K562 (cell line): ENCODE data around the gene EDA. TPM values are rescaled to one million over a fixed set of nuclear protein-coding genes. Genes with fewer than 3 reads are reported as not detected.

ENCODE experiments used
- ATAC-seq: fragments of 200-7000 bp; cut with Tn5 transposase; 3 replicates; pipeline ENCODE4 v1.9.1; 2020; ENCODE audit warnings: moderate library complexity
- BruUV-seq: library from RNA; stranded (reverse); fragments of 400-500 nt; replicated peaks from 2 replicates; lab custom pipeline; 2021; lab: Mats Ljungman, UMichigan
- CTCF ChIA-PET: fragments of 300-600 bp; formaldehyde crosslinking; extraction: SDS; loops from one replicate; lab custom pipeline; 2021; ENCODE audit warnings: low intra/inter-chr PET ratio; lab: Yijun Ruan, JAX
- POLR2A ChIA-PET: fragments of 300-600, 350-650 bp; sonication (Branson Sonifier 250); formaldehyde crosslinking; extraction: SDS; loops from one replicate; lab custom pipeline; 2021; ENCODE audit warnings: antibody characterized with exemption, inconsistent platforms; lab: Yijun Ruan, JAX
- DNase-seq, 4 experiments: peaks; one replicate each; pipeline versions ENCODE4 v3.0.0 to v3.0.0-alpha.2; 2011 to 2018; ENCODE audit warnings: low spot score in 3 of 4, mixed read lengths in 3 of 4; ENCODE audit errors: extremely low read depth in 1 of 4
- FAIRE-seq: peaks from 2 replicates; lab custom pipeline; 2011; peaks lifted over from hg19 to GRCh38; lab: Jason Lieb, UNC
- H2AFZ ChIP-seq: 2 replicates; pipeline ENCODE4 v1.6.0; 2011; ENCODE audit warnings: low read depth, low read length, control low read depth, inconsistent platforms
- H3K27ac ChIP-seq: fragments of 200-600 bp; 3 replicates; pipeline ENCODE4 v1.8.0; 2011; ENCODE audit warnings: low read depth, mild to moderate bottlenecking, control low read depth, inconsistent platforms, low read length, moderate library complexity, mixed read lengths; ENCODE audit errors: extremely low read depth
- H3K27me3 ChIP-seq, 2 experiments: fragments of 300-600 bp in 1 of 2; 2 replicates in 1 of 2; 3 replicates in 1 of 2; pipeline versions ENCODE4 v1.6.0 to v1.8.0; 2011; ENCODE audit warnings: inconsistent platforms in 2 of 2, low read length in 2 of 2, mild to moderate bottlenecking in 1 of 2, mixed read lengths in 1 of 2, moderate library complexity in 1 of 2; ENCODE audit not compliant: control insufficient read depth in 2 of 2, insufficient read depth in 2 of 2
- H3K36me3 ChIP-seq: fragments of 300-600 bp; 3 replicates; pipeline ENCODE4 v1.8.0; 2011; ENCODE audit warnings: mild to moderate bottlenecking, low read length, inconsistent platforms; ENCODE audit not compliant: control insufficient read depth, insufficient read depth
- H3K4me1 ChIP-seq, 2 experiments: fragments of 200-600 bp in 1 of 2; replicated peaks in 1 of 2; 2 replicates in 1 of 2; 3 replicates in 1 of 2; pipeline versions ENCODE4 v1.5.1 to v1.8.0; 2011; ENCODE audit warnings: inconsistent platforms in 2 of 2, low read length in 2 of 2, mild to moderate bottlenecking in 1 of 2, mixed read lengths in 1 of 2, moderate library complexity in 1 of 2; ENCODE audit not compliant: control insufficient read depth in 2 of 2, insufficient read depth in 2 of 2
- H3K4me2 ChIP-seq: 2 replicates; pipeline ENCODE4 v1.6.1; 2011; ENCODE audit warnings: low read length, control low read depth, inconsistent platforms, mixed read lengths; ENCODE audit not compliant: insufficient read depth
- H3K4me3 ChIP-seq: fragments of 200-600 bp; sonication (generic), shearing (Covaris generic); 2 replicates; pipeline ENCODE4 v1.5.1; 2016; ENCODE audit warnings: control low read depth, inconsistent platforms
- H3K79me2 ChIP-seq: fragments of 200-600 bp; 3 replicates; pipeline ENCODE4 v1.8.0; 2011; ENCODE audit warnings: low read length, inconsistent platforms; ENCODE audit not compliant: control insufficient read depth, insufficient read depth
- H3K9ac ChIP-seq, 2 experiments: 2 replicates each; pipeline versions ENCODE4 v1.6.0 to v1.6.1; 2011; ENCODE audit warnings: low read depth in 2 of 2, low read length in 2 of 2, control low read depth in 1 of 2, inconsistent platforms in 1 of 2, mild to moderate bottlenecking in 1 of 2, mixed read lengths in 1 of 2; ENCODE audit not compliant: insufficient read depth in 1 of 2
- H3K9me1 ChIP-seq: one replicate; pipeline ENCODE4 v1.6.0; 2011; ENCODE audit warnings: inconsistent platforms, mild to moderate bottlenecking, low read length, moderate library complexity; ENCODE audit not compliant: control insufficient read depth, insufficient read depth
- H3K9me3 ChIP-seq: replicated peaks from 2 replicates; pipeline ENCODE4 v1.5.1; 2011; ENCODE audit warnings: low read depth, low read length, inconsistent platforms; ENCODE audit not compliant: control insufficient read depth, insufficient read depth
- H4K20me1 ChIP-seq: replicated peaks from 2 replicates; pipeline ENCODE4 v1.6.1; 2011; ENCODE audit warnings: low read length, inconsistent platforms, mixed read lengths; ENCODE audit not compliant: control insufficient read depth, insufficient read depth
- CBFA2T2 ChIP-seq: fragments of 450-650 bp; conservative IDR thresholded peaks from 2 replicates; pipeline ENCODE4 v1.6.1; 2017; ENCODE audit warnings: mild to moderate bottlenecking
- FIP1L1 ChIP-seq: fragments of 200-400 bp; formaldehyde crosslinking; IDR thresholded peaks from 2 replicates; pipeline ENCODE4 v1.6.1; 2018; ENCODE audit warnings: mild to moderate bottlenecking, low read depth, low read length; ENCODE audit not compliant: poor library complexity, severe bottlenecking
- HNRNPUL1 ChIP-seq: fragments of 200-400 bp; formaldehyde crosslinking; IDR thresholded peaks from 2 replicates; pipeline ENCODE4 v1.6.1; 2017; ENCODE audit warnings: low read length
- LEF1 ChIP-seq: fragments of 450-650 bp; IDR thresholded peaks from 2 replicates; pipeline ENCODE4 v1.6.1; 2016; ENCODE audit warnings: mild to moderate bottlenecking
- NCOA2 ChIP-seq, 2 experiments: fragments of 450-650 bp; IDR thresholded peaks; 2 replicates each; pipeline ENCODE4 v1.6.1; 2018; ENCODE audit warnings: mild to moderate bottlenecking in 2 of 2, moderate library complexity in 1 of 2; ENCODE audit not compliant: partially characterized antibody in 2 of 2
- NELFE ChIP-seq: IDR thresholded peaks from 2 replicates; pipeline ENCODE4 v1.6.1; 2011; ENCODE audit warnings: mild to moderate bottlenecking; ENCODE audit not compliant: insufficient read depth, insufficient read length
- POLR2H ChIP-seq: IDR thresholded peaks from 2 replicates; pipeline ENCODE4 v1.6.1; 2016; ENCODE audit warnings: missing genetic modification characterization, low read depth, mild to moderate bottlenecking, control low read depth, missing compliant biosample characterization, moderate library complexity
- RBM15 ChIP-seq: fragments of 200-400 bp; formaldehyde crosslinking; IDR thresholded peaks from 2 replicates; pipeline ENCODE4 v1.6.1; 2018; ENCODE audit warnings: mild to moderate bottlenecking, low read length, moderate library complexity; ENCODE audit not compliant: insufficient read depth
- TAF9B ChIP-seq: fragments of 450-650 bp; IDR thresholded peaks from 2 replicates; pipeline ENCODE4 v1.6.1; 2018; ENCODE audit warnings: mild to moderate bottlenecking; ENCODE audit not compliant: partially characterized antibody
- ZHX1 ChIP-seq: fragments of 150-350 bp; conservative IDR thresholded peaks from 2 replicates; pipeline ENCODE4 v1.6.1; 2014; ENCODE audit warnings: low read length
- ZNF134 ChIP-seq: fragments of 250-450 bp; sonication (Bioruptor Pico); conservative IDR thresholded peaks from 2 replicates; pipeline ENCODE4 v1.4.0; 2020
- ZNF143 ChIP-seq: sonication (generic); formaldehyde crosslinking; IDR thresholded peaks from 2 replicates; pipeline ENCODE4 v1.9.0; 2022; ENCODE audit warnings: mild to moderate bottlenecking, missing genetic modification reagents
- ZNF239 ChIP-seq: fragments of 250-450 bp; sonication (Bioruptor Pico); IDR thresholded peaks from 2 replicates; pipeline ENCODE4 v1.4.0; 2020; ENCODE audit warnings: mild to moderate bottlenecking
- ZNF699 ChIP-seq: fragments of 250-450 bp; sonication (Bioruptor Pico); IDR thresholded peaks from 2 replicates; pipeline ENCODE4 v1.8.0; 2021; ENCODE audit warnings: mild to moderate bottlenecking, moderate library complexity; ENCODE audit not compliant: insufficient replicate concordance
- WGBS: fragments of 100-300 bp; shearing (Covaris generic); methylation state at CpG from one replicate; pipeline ENCODE4 v1.1.6; 2016; ENCODE audit warnings: low coverage, mixed read lengths; ENCODE audit not compliant: insufficient coverage; ENCODE audit errors: missing lambda C conversion rate; 5-methylcytosine and 5-hydroxymethylcytosine counted together
- in situ Hi-C: fragments of 300-500 bp; cut with MboI; formaldehyde crosslinking; loops from 4 replicates; pipeline ENCODE4 v1.15.0; 2018; ENCODE audit warnings: inconsistent platforms, mixed read lengths
- intact Hi-C: fragments of 100-400 bp; cut with micrococcal nuclease; formaldehyde crosslinking; loops from 2 replicates; pipeline ENCODE4 v1.14.2; 2022
- polyA plus RNA-seq, 8 experiments: library from polyadenylated mRNA; depleted of rRNA in 4 of 8; stranded (reverse) in 5 of 8; unstranded in 3 of 8; fragments of >200 nt; fragmentation: Nextera tagmentation in 2 of 8; fragmentation: Illumina TruSeq in 1 of 8; extraction: Ambion mirVana in 2 of 8; extraction: Trizol in 1 of 8; gene quantifications; 2 replicates each; pipeline versions ENCODE4 v1.2.1 to v1.2.3, GENCODE V29; 2011 to 2014; ENCODE audit warnings: inconsistent platforms in 1 of 8, missing spikeins in 1 of 8
- total RNA-seq, 7 experiments: library from RNA; depleted of rRNA in 6 of 7; stranded (reverse); fragments of >200 nt in 6 of 7; fragmentation: Illumina TruSeq in 2 of 7; extraction: Trizol in 2 of 7; gene quantifications; 2 replicates each; pipeline versions ENCODE4 v1.2.1 to v1.2.3, GENCODE V29; 2011 to 2021; ENCODE audit warnings: low replicate concordance in 1 of 7
- TF ChIP-seq, protein P1 (sequence below), 3 experiments: fragments of 200-800 bp in 1 of 3; sonication (Bioruptor generic) in 1 of 3; sonication (generic) in 1 of 3; formaldehyde crosslinking in 1 of 3; IDR thresholded peaks; 2 replicates each; pipeline versions ENCODE4 v1.6.1 to v1.8.0; 2016 to 2022; ENCODE audit warnings: mild to moderate bottlenecking in 2 of 3, missing compliant biosample characterization in 2 of 3, missing genetic modification characterization in 2 of 3, missing genetic modification reagents in 1 of 3

EDA gene
- total and polyA plus RNA-seq, 9 of the 15 experiments (the other 6 are each of a cell fraction or from before 2014, with no cell fraction given), result 0.03 to 0.40 (median 0.07) TPM

DNA sequence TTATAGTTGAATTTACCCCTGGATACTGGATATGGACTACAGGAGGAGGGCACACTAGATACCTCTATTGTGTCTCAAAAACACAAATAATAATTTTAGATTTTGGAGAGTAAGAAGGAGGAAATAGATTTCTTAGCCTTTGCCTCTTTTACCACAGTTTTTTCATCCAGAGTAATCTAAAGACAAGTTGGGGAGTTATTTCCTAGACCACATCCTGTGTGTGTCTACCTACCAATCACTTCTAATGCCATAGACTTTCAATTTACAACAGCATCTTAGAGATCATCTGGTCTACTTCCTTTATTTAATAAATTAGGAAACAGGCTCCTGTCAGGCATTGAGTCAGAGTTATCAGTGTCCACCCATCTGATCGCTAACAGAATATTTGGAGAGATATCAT, 191.5 kb downstream of the EDA start:
- TF ChIP-seq FIP1L1, result no peak
- no peak for TF ChIP-seq ZNF699 (CRISPR knock-in tag)
- no peak for TF ChIP-seq NELFE
- TF ChIP-seq ZNF239, result no peak
- no peak for TF ChIP-seq CBFA2T2
- no peak for TF ChIP-seq TAF9B
- no peak for TF ChIP-seq RBM15
- TF ChIP-seq POLR2H (tag), result no peak
- TF ChIP-seq ZNF143 (CRISPR knock-in tag), result no peak
- TF ChIP-seq LEF1, result no peak
- TF ChIP-seq, protein P1, sequence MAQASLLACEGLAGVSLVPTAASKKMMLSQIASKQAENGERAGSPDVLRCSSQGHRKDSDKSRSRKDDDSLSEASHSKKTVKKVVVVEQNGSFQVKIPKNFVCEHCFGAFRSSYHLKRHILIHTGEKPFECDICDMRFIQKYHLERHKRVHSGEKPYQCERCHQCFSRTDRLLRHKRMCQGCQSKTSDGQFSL (CRISPR knock-in tag; IDR thresholded peaks at IDR 0.05), result no peak
- TF ChIP-seq, protein P1 (tag; IDR thresholded peaks at IDR 0.05), result no peak
- TF ChIP-seq NCOA2 (IDR thresholded peaks at IDR 0.05; ENCODE audit: partially characterized antibody in 2 of 2), result no peak
- TF ChIP-seq HNRNPUL1, result no peak
- no peak for TF ChIP-seq ZNF134 (CRISPR knock-in tag)
- no peak for TF ChIP-seq ZHX1
- no peak overlapping the region for H3K9ac ChIP-seq
- H3K9me3 ChIP-seq, result no peaks in the 10 kb centered on the region
- DNase-seq, result no peak
- H3K4me2 ChIP-seq, result no peak overlapping the region
- no peak for ATAC-seq
- H3K9me1 ChIP-seq, result no peaks in the 10 kb centered on the region
- H3K79me2 ChIP-seq, result no peaks in the 10 kb centered on the region
- H3K27me3 ChIP-seq, result no peaks in the 10 kb centered on the region
- H3K27ac ChIP-seq, result no peak overlapping the region
- H3K36me3 ChIP-seq, result no peaks in the 10 kb centered on the region
- no peak overlapping the region for H3K4me3 ChIP-seq
- ChIA-PET CTCF (no interaction called here), POLR2A (no interaction called here)
- intact Hi-C loops, result no loop called here
- no peaks in the 10 kb centered on the region for H3K4me1 ChIP-seq
- BruUV-seq, result no TSS peak
- WGBS, result 0% methylated on average over 1 of the region's 1 CpG
- no peak for FAIRE-seq
- H2AFZ ChIP-seq, result no peak overlapping the region
- in situ Hi-C loops, result no loop called here
- H4K20me1 ChIP-seq, result no peaks in the 10 kb centered on the region
